NCI-H1417 (cell line): ENCODE measurements around the gene CRP.
"Not testable (repeated sequence)": the region's sequence is repeated elsewhere in the genome, so short reads cannot be mapped to it uniquely, and the experiment has no call there.

Experiments used
- DNase-seq, 3 experiments: peaks; one replicate each; lab custom pipeline; 2025; lab: John Stamatoyannopoulos, UW

CRP gene

GRCh38 chr1:159714529-159714928, at the start of gene CRP:
Gene CRP (minus strand): TSS chr1:159714589. CDS start chr1:159714485, 104 bp downstream.
- no peak for DNase-seq

- DNase-seq = no peak
Measured at GRCh38 chr1:159763686-159764085, 49.3 kb upstream of the CRP start.

- no peak for DNase-seq
Measured at GRCh38 chr1:159756397-159756796, 42.0 kb upstream of the CRP start.

GRCh38 chr1:159755451-159756007, 41.1 kb upstream of the CRP start:
- DNase-seq = no peak

- no peak for DNase-seq
Measured at GRCh38 chr1:159753386-159753785, 39.0 kb upstream of the CRP start.

GRCh38 chr1:159752135-159752580, 37.8 kb upstream of the CRP start:
- no peak for DNase-seq

- DNase-seq = no peak
Measured at GRCh38 chr1:159751031-159751430, 36.6 kb upstream of the CRP start.

GRCh38 chr1:159750621-159751020, 36.2 kb upstream of the CRP start:
- no peak for DNase-seq

GRCh38 chr1:159749630-159750029, 35.2 kb upstream of the CRP start:
- DNase-seq = no peak

GRCh38 chr1:159748370-159748769, 34.0 kb upstream of the CRP start:
- no peak for DNase-seq

- DNase-seq = no peak
Measured at GRCh38 chr1:159746666-159747065, 32.3 kb upstream of the CRP start.

- no peak for DNase-seq
Measured at GRCh38 chr1:159743651-159744410, 29.4 kb upstream of the CRP start.

- no peak for DNase-seq
Measured at GRCh38 chr1:159737238-159737916, 23.0 kb upstream of the CRP start.

- not testable (repeated sequence) for DNase-seq
Measured at GRCh38 chr1:159723188-159723587, 8.8 kb upstream of the CRP start.

GRCh38 chr1:159719990-159720389, 5.6 kb upstream of the CRP start:
- no peak for DNase-seq

GRCh38 chr1:159715855-159716254, 1.5 kb upstream of the CRP start:
- DNase-seq = no peak

- DNase-seq = no peak
Measured at GRCh38 chr1:159712080-159712479, 2.3 kb downstream of the CRP start.

GRCh38 chr1:159707472-159708260, 6.7 kb downstream of the CRP start:
- no peak for DNase-seq

GRCh38 chr1:159705904-159706256, 8.5 kb downstream of the CRP start:
- DNase-seq = no peak

GRCh38 chr1:159705251-159705903, 9.0 kb downstream of the CRP start:
- no peak for DNase-seq

- DNase-seq = no peak
Measured at GRCh38 chr1:159704481-159704880, 9.9 kb downstream of the CRP start.

- no peak for DNase-seq
Measured at GRCh38 chr1:159700312-159700711, 14.1 kb downstream of the CRP start.
